Gastroesophageal sphincter (tissue), 3 donors: Measurements from ENCODE around the gene CFAP107.

Experiments
- CTCF ChIP-seq, 4 experiments: fragments of 200-600 bp in 2 of 4; fragments of 450-650 bp in 2 of 4; sonication (generic) in 1 of 4; IDR thresholded peaks; one replicate each; pipeline ENCODE4 v1.5.1; 2017 to 2019; ENCODE audit warnings: antibody characterized with exemption in 4 of 4, mild to moderate bottlenecking in 2 of 4, moderate library complexity in 2 of 4
- EP300 ChIP-seq: sonication (generic); formaldehyde crosslinking; IDR thresholded peaks from one replicate; pipeline ENCODE4 v1.6.1; 2017; ENCODE audit warnings: antibody characterized with exemption, mild to moderate bottlenecking
- POLR2A ChIP-seq, 2 donors: fragments of 450-650 bp; IDR thresholded peaks; one replicate each; pipeline ENCODE4 v1.6.1; 2017; ENCODE audit warnings: antibody characterized with exemption in 2 of 2, mild to moderate bottlenecking in 2 of 2, moderate library complexity in 1 of 2
- POLR2AphosphoS5 ChIP-seq: sonication (generic); formaldehyde crosslinking; IDR thresholded peaks from one replicate; pipeline ENCODE4 v1.6.1; 2017; ENCODE audit warnings: antibody characterized with exemption

- TF ChIP-seq CTCF (IDR thresholded peaks at IDR 0.05) (no peak), POLR2AphosphoS5 (no peak), POLR2A (IDR thresholded peaks at IDR 0.05) (no peak), EP300 (no peak)
These were observed 32.1 kb downstream of the CFAP107 start for GRCh38 chr1:12778061-12778460.
